HEK293 (cell line): ENCODE data around the gene ADAM21.

Source experiments
- CTCF ChIP-seq: fragments of 450-650 bp; formaldehyde crosslinking; IDR thresholded peaks from 2 replicates; pipeline ENCODE4 v1.5.1; 2016; ENCODE audit warnings: missing biosample characterization, missing genetic modification characterization
- GLIS1 ChIP-seq: fragments of 450-650 bp; formaldehyde crosslinking; IDR thresholded peaks from 2 replicates; pipeline ENCODE4 v1.5.1; 2016; ENCODE audit warnings: missing biosample characterization, missing genetic modification characterization
- HOXD13 ChIP-seq: sonication (generic); formaldehyde crosslinking; IDR thresholded peaks from 2 replicates; pipeline ENCODE4 v1.8.0; 2022; ENCODE audit warnings: missing genetic modification reagents, borderline replicate concordance
- REPIN1 ChIP-seq: fragments of 450-650 bp; formaldehyde crosslinking; IDR thresholded peaks from 2 replicates; pipeline ENCODE4 v1.5.1; 2017; ENCODE audit warnings: missing biosample characterization, missing genetic modification characterization, low read depth
- ZFP3 ChIP-seq: fragments of 450-650 bp; formaldehyde crosslinking; IDR thresholded peaks from 2 replicates; pipeline ENCODE4 v1.5.1; 2016; ENCODE audit warnings: low read depth, missing biosample characterization, missing genetic modification characterization
- TF ChIP-seq, protein P1 (sequence below): fragments of 450-650 bp; formaldehyde crosslinking; IDR thresholded peaks from 2 replicates; pipeline ENCODE4 v1.5.1; 2016; ENCODE audit warnings: missing biosample characterization, missing genetic modification characterization, borderline replicate concordance

GRCh38 chr14:70425354-70425753 is 26.6 kb upstream of the ADAM21 start:
- no peak for TF ChIP-seq CTCF (tag by site-specific recombination)
- TF ChIP-seq, protein P1, sequence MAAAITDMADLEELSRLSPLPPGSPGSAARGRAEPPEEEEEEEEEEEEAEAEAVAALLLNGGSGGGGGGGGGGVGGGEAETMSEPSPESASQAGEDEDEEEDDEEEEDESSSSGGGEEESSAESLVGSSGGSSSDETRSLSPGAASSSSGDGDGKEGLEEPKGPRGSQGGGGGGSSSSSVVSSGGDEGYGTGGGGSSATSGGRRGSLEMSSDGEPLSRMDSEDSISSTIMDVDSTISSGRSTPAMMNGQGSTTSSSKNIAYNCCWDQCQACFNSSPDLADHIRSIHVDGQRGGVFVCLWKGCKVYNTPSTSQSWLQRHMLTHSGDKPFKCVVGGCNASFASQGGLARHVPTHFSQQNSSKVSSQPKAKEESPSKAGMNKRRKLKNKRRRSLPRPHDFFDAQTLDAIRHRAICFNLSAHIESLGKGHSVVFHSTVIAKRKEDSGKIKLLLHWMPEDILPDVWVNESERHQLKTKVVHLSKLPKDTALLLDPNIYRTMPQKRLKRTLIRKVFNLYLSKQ (tag by site-specific recombination) = no peak
- no peak for TF ChIP-seq REPIN1 (tag by site-specific recombination)
- no peak for TF ChIP-seq HOXD13
- no peak for TF ChIP-seq ZFP3
- no peak for TF ChIP-seq GLIS1
